Measurements from ENCODE around the gene TNFRSF21.

GRCh38 chr6:47258724-47259347 lies 50.9 kb downstream of the TNFRSF21 start:
- TF ChIP-seq, protein P1, sequence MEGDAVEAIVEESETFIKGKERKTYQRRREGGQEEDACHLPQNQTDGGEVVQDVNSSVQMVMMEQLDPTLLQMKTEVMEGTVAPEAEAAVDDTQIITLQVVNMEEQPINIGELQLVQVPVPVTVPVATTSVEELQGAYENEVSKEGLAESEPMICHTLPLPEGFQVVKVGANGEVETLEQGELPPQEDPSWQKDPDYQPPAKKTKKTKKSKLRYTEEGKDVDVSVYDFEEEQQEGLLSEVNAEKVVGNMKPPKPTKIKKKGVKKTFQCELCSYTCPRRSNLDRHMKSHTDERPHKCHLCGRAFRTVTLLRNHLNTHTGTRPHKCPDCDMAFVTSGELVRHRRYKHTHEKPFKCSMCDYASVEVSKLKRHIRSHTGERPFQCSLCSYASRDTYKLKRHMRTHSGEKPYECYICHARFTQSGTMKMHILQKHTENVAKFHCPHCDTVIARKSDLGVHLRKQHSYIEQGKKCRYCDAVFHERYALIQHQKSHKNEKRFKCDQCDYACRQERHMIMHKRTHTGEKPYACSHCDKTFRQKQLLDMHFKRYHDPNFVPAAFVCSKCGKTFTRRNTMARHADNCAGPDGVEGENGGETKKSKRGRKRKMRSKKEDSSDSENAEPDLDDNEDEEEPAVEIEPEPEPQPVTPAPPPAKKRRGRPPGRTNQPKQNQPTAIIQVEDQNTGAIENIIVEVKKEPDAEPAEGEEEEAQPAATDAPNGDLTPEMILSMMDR (IDR thresholded peaks at IDR 0.05), result no peak
- TF ChIP-seq POLR2A (IDR thresholded peaks at IDR 0.05) (no peak), POLR2AphosphoS5 (IDR thresholded peaks at IDR 0.05) (no peak)

Measured in prostate gland (tissue), 2 donors.